HepG2 (cell line): ENCODE results near the gene FOSL2. TPM values are rescaled to one million over a fixed set of nuclear protein-coding genes. Genes with fewer than 3 reads are reported as not detected.
A peak's percentile ranks its signal among the peaks of the same experiment; 100 is the strongest.

Experiments
- ATF1 ChIP-seq: IDR thresholded peaks from 2 replicates; pipeline ENCODE4 v1.6.1; 2016; ENCODE audit warnings: mild to moderate bottlenecking, control low read depth
- DPF2 ChIP-seq: sonication (generic); formaldehyde crosslinking; IDR thresholded peaks from 2 replicates; pipeline ENCODE4 v1.4.0; 2020; ENCODE audit warnings: mild to moderate bottlenecking, low read depth, missing genetic modification reagents, borderline replicate concordance
- JARID2 ChIP-seq: sonication (generic); formaldehyde crosslinking; IDR thresholded peaks from 2 replicates; pipeline ENCODE4 v1.8.1; 2023; ENCODE audit warnings: missing genetic modification reagents, inconsistent platforms; ENCODE audit not compliant: insufficient replicate concordance
- NFAT5 ChIP-seq: sonication (generic); formaldehyde crosslinking; IDR thresholded peaks from 2 replicates; pipeline ENCODE4 v1.4.0; 2020; ENCODE audit warnings: missing genetic modification reagents
- NFATC3 ChIP-seq: sonication (generic); formaldehyde crosslinking; IDR thresholded peaks from 2 replicates; pipeline ENCODE4 v1.5.1; 2020; ENCODE audit warnings: mild to moderate bottlenecking, missing genetic modification reagents
- PBX2 ChIP-seq: IDR thresholded peaks from 2 replicates; pipeline ENCODE4 v1.6.1; 2016; ENCODE audit warnings: control low read depth
- REPIN1 ChIP-seq: sonication (generic); formaldehyde crosslinking; IDR thresholded peaks from 2 replicates; pipeline ENCODE4 v1.8.0; 2022; ENCODE audit warnings: missing genetic modification reagents, low read depth, mild to moderate bottlenecking, borderline replicate concordance
- SMAD1 ChIP-seq: sonication (generic); formaldehyde crosslinking; IDR thresholded peaks from 2 replicates; pipeline ENCODE4 v1.4.0; 2020; ENCODE audit warnings: missing genetic modification reagents, low read depth, mild to moderate bottlenecking, borderline replicate concordance
- SRSF4 ChIP-seq: fragments of 200-400 bp; formaldehyde crosslinking; IDR thresholded peaks from one replicate; pipeline ENCODE4 v1.6.1; 2018; ENCODE audit warnings: mild to moderate bottlenecking, low read depth, low read length, moderate library complexity; ENCODE audit not compliant: poor library complexity, severe bottlenecking
- TMF1 ChIP-seq: sonication (generic); formaldehyde crosslinking; IDR thresholded peaks from 2 replicates; pipeline ENCODE4 v1.8.1; 2022; ENCODE audit warnings: low read depth, missing genetic modification reagents
- ZNF569 ChIP-seq: sonication (generic); formaldehyde crosslinking; IDR thresholded peaks from 2 replicates; pipeline ENCODE4 v1.5.0; 2020; ENCODE audit warnings: mild to moderate bottlenecking, missing genetic modification reagents, moderate library complexity, borderline replicate concordance
- ZNF589 ChIP-seq: sonication (generic); formaldehyde crosslinking; conservative IDR thresholded peaks from 2 replicates; pipeline ENCODE4 v1.8.0; 2022; ENCODE audit warnings: mild to moderate bottlenecking, moderate library complexity, missing genetic modification reagents
- ZNF646 ChIP-seq: sonication (generic); formaldehyde crosslinking; IDR thresholded peaks from 2 replicates; pipeline ENCODE4 v1.9.0; 2021; ENCODE audit warnings: mild to moderate bottlenecking, missing genetic modification reagents
- ZNF792 ChIP-seq: IDR thresholded peaks from 2 replicates; pipeline ENCODE4 v1.6.1; 2016
- ZSCAN12 ChIP-seq: sonication (generic); formaldehyde crosslinking; IDR thresholded peaks from 2 replicates; pipeline ENCODE4 v1.9.0; 2021; ENCODE audit warnings: mild to moderate bottlenecking, missing genetic modification reagents
- polyA plus RNA-seq, 8 experiments: library from polyadenylated mRNA; depleted of rRNA in 3 of 8; stranded (reverse) in 7 of 8; unstranded in 1 of 8; fragments of >200 nt; fragmentation: Illumina TruSeq in 4 of 8; extraction: Trizol in 4 of 8; gene quantifications; 2 replicates each; pipeline versions ENCODE4 v1.2.1 to v1.2.3, GENCODE V29; 2011 to 2016; ENCODE audit warnings: low read depth in 4 of 8, missing spikeins in 1 of 8, mixed read lengths in 1 of 8; ENCODE audit not compliant: insufficient read depth in 1 of 8
- total RNA-seq, 5 experiments: library from RNA; depleted of rRNA; stranded (reverse); fragments of >200 nt; fragmentation: Illumina TruSeq; extraction: Trizol; gene quantifications; 2 replicates each; pipeline ENCODE4 v1.2.3, GENCODE V29; 2016; ENCODE audit warnings: low read depth in 1 of 5

FOSL2 gene
- total and polyA plus RNA-seq, 2 of the 13 experiments (the other 11 are each of a cell fraction or from before 2014, with no cell fraction given), result 3.4 to 18.1 TPM

DNA sequence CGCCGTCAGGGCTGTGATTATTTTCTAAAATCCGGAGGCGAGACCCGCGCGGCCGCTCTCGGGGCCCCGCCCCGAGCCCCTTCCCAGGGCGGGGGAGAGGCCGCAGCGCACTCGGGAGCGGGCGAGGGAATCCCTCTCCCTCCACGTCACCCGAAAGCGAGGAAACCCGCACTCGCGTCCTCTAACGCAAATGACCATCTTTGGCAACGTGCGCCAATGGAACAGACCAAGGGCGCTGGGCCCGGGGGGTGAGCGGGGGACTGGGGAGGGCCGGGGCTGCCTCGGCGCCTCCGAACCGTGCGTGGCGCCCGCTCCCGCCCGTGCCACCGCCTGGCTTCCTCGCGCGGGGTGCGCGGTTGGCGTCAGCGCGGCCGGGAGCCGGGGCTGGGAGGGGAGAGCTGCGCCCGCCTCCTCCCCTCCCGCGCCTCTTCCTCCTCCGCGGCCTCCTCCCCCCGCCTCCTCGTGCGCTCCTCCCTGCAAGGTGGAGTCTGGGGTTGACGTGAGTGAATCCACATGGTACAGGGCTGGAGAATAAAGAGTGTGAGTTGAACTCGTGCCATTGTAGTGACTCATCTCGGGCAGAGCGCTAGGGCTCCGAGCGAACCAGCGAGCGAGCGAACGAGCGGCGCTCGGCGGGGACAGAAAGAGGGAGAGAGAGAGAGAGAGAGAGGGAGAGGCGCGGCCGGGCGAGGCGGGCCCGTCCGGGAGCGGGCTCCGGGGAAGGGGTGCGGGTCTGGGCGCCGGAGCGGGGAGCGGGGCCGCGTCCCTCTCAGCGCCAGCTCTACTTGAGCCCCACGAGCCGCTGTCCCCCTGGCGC lies at the start of gene FOSL2 (continued):
- TF ChIP-seq NFAT5 (CRISPR knock-in tag), result peak; percentile 80; the same call in 1 of the 2 replicates
- peak; percentile 96 for TF ChIP-seq ZNF792 (CRISPR knock-in tag)
- peak; percentile 95 for TF ChIP-seq REPIN1 (CRISPR knock-in tag)
- peak; percentile 80; the same call in 1 of the 2 replicates for TF ChIP-seq SMAD1
- no peak for TF ChIP-seq NFATC3
- TF ChIP-seq JARID2, result no peak
- TF ChIP-seq PBX2, result no peak
- peak; percentile 46; the same call in 1 of the 2 replicates for TF ChIP-seq ZNF646 (CRISPR knock-in tag)
- TF ChIP-seq ZNF569 (CRISPR knock-in tag), result no peak
- peak; percentile 16; the same call in 1 of the 2 replicates for TF ChIP-seq ZSCAN12 (CRISPR knock-in tag)
- peak; percentile 68; the same call in 1 of the 2 replicates for TF ChIP-seq TMF1 (CRISPR knock-in tag)
- peak; percentile 61; the same call in 1 of the 2 replicates for TF ChIP-seq DPF2 (CRISPR knock-in tag)
- TF ChIP-seq ZNF589 (CRISPR knock-in tag), result 0 out of 2 replicates have a peak, but pooled peaks have one; percentile 34
- no peak for TF ChIP-seq SRSF4
- TF ChIP-seq ATF1, result peak; percentile 16; the same call in 1 of the 2 replicates
